GM19324 (cell line): ENCODE results near the gene NPTX2.

Experiments used
- ATAC-seq: cut with Tn5 transposase; IDR thresholded peaks from one replicate; pipeline ENCODE4 v1.9.1; 2021; ENCODE audit warnings: mild to moderate bottlenecking, moderate library complexity; ENCODE audit not compliant: unreplicated experiment, low FRiP score

NPTX2 gene

GRCh38 chr7:98617960-98618418 lies 904 bp downstream of the NPTX2 start:
- no peak for ATAC-seq

DNA sequence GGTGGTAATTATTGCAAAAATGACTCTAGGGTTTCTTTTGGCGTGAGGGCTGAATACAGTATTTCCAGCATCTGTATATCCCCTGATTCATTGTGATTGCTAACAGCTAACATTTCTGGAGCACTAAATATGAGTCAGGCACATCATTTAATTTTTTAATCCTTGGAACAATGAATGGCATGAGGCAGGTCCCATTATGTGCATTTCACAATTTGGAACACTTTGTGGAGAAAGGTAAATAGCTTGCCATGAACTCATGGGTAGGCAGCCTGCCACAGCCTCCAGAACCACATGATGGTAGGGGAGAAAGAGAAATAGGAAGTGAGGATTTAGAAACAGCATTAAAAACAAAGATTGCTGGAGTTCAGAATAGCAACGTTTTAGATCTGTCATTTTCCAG lies 1.7 kb downstream of the NPTX2 start:
- no peak for ATAC-seq

GRCh38 chr7:98619450-98620321 lies 2.6 kb downstream of the NPTX2 start:
- no peak for ATAC-seq

GRCh38 chr7:98621573-98622482 lies 4.7 kb downstream of the NPTX2 start:
- no peak for ATAC-seq

DNA sequence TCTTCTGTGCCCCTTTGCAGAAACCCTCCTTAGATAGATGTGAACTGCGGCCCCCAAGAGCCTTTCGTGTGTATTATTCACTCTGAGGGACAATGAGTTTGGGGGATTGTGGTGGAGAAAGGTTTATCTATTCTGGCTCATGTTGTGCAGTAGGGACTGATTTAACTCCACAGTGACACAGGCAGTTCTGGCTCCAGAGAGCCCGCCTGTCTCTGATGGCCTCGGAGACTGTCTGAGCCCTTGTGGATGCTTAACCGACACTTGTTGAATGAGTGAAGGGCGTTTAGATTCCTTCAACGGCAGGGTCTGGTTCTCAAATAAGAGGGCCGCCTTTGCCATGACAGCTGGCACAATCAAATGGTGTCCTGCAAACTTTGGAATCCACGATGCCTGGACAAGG lies 5.8 kb downstream of the NPTX2 start:
- ATAC-seq = no peak

- no peak for ATAC-seq
These were observed 7.8 kb downstream of the NPTX2 start for GRCh38 chr7:98624846-98625420.

DNA sequence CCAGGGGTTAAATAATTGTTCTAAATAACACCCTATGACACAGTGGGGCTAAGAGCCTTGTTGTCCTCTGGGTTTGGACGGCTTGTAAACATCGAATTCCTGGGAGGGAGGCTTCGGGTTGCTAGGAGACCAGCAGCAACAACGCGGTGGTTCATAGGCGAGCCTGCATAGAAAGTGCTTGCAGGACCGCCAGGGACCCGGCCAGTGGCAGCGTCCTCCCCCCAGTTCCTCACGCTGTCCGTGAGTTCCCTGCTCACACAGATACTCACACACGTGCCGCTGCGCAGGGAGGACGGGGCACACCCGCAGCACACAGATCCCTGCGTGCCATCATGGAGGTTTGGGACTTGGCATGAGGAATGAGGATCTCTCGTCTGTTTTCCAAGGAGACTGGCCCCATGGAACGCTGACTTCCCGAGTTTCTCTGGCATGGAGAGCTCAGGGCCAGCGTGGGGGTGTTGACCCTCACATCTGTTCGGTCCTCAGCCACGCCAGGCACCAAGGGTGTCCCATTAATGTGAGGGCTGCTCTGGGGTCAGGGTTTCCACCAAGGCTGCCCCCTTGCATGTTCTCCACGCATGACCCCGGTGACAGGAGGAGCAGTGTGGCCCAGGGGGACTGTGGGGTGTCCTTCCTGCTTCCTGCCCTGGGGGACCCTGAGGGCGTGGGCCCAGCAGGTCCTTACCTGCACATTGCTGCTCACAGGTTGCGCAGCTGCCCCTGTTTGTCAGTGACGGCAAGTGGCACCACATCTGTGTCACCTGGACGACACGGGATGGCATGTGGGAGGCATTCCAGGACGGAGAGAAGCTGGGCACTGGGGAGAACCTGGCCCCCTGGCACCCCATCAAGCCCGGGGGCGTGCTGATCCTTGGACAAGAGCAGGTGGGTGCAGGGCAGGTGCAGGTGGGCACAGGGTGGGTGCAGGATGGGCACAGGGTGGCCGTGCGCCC lies 9.7 kb downstream of the NPTX2 start:
- ATAC-seq = no peak

- no peak for ATAC-seq
These were observed 10.3 kb downstream of the NPTX2 start for GRCh38 chr7:98627413-98627790.

DNA sequence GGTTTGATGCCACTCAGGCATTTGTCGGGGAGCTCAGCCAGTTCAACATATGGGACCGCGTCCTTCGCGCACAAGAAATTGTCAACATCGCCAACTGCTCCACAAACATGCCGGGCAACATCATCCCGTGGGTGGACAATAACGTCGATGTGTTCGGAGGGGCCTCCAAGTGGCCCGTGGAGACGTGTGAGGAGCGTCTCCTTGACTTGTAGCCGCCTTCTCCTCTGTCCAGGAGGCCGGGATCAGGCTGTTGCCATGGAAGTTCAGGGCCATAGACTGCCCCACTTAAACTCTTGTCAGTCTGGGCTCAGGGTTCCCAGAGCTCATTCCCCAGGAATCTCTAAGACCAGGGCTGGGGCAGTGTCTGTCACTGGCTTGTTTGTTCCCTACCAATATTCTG lies 11.3 kb downstream of the NPTX2 start:
- no peak for ATAC-seq

DNA sequence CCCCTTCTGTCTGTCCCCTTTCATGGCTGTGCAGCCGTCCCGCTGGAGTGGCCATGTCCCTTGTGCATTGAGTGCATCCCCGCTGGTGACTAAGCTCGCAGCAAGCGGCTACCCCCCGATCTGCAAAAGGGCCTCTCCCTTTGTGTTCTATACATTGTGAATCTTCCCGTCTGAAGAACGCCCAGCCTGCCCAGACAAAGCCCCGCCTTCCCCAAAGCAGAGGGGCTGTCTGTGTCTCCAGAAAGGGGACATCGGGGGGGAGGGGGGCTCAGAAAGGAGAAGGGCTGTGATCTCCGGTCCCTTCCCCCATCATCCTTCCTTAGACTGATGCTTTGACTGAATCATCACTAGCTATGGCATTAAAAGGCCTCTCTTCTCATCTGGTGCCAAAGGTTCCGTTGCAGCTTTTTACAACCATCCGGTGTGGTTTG lies 11.9 kb downstream of the NPTX2 start:
- no peak for ATAC-seq

GRCh38 chr7:98630149-98630548 lies 13.1 kb downstream of the NPTX2 start:
- no peak for ATAC-seq

- no peak for ATAC-seq
These were observed 13.7 kb downstream of the NPTX2 start for GRCh38 chr7:98630770-98631169.

DNA sequence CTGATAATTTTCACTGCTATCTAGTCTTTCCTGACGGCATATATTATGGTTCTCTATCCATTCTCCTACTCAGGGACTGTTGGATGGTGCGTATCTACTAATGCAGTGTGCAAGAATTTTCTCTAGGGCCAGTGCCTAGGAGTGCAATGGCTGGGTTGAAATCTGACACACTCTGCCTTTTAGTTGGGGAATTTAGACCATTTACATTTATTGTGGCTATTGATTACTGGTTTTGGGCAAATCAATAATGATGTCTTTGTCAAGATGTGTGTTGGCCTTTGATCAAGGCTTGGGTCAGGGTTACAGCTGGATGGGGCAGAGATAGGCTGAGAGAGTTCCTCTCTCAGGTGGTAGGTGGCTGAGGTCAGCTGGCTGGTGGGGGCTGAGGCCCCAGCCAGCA lies 21.8 kb downstream of the NPTX2 start:
- no peak for ATAC-seq

DNA sequence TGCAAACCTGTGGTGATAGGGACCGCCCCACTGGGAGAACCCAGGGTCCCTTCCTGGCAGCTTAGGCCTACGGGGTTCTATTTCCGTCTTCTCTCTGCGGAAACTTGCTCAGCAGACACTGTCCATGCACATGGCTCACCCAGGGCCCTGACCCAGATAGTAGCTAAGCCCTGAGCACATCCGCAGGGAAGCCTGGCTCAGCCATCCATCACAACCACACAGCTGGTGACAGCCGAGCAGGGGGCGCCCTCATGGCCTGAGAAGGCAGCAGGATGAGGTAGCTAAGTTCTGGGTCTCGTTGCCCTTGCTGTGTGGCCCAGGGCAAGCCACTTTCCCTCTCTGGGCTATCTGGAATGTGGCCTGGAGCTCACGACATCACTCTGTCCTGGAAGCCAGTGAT lies 23.3 kb downstream of the NPTX2 start:
- ATAC-seq = no peak

DNA sequence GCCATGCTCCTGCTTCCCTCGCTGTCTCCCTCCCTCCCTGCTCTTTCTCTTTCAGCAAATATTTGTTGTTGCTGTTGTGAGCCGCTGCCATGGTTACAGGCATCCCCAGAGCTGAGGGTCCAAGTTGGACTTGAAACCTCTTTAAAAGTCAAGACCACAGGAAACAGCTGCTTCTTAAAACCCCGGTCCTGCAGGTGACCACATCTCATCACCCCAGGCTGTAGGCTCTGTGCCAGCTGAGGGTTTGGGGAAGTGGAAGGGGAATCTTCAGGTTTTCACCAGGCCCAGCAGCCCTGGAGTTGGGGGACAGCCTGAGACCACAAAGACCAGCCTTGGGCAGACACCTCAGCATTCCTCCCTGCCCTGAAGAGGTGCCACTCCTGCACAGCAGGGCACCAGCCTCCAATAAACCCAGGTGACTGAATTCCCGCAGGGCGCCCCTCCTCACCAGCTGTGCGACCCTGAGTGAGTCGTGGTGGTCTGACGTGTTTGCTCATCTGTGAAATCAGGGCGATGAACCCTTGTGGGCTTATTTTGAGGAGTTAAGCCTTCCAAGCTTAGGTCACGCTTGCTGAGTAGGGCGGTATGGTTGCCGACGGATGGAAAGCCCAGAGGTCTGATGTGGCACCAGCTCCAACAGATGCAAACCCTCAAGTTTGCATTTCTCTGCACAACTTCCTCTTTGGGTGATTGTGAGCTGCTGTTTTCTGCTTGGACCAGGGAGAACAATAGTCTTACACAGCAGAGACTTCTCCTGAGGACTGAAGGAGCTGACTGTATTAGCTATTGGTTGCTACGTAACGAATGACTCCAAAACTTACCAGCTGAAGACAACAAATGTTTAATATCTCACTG lies 24.8 kb downstream of the NPTX2 start:
- peak; percentile 85 for ATAC-seq

DNA sequence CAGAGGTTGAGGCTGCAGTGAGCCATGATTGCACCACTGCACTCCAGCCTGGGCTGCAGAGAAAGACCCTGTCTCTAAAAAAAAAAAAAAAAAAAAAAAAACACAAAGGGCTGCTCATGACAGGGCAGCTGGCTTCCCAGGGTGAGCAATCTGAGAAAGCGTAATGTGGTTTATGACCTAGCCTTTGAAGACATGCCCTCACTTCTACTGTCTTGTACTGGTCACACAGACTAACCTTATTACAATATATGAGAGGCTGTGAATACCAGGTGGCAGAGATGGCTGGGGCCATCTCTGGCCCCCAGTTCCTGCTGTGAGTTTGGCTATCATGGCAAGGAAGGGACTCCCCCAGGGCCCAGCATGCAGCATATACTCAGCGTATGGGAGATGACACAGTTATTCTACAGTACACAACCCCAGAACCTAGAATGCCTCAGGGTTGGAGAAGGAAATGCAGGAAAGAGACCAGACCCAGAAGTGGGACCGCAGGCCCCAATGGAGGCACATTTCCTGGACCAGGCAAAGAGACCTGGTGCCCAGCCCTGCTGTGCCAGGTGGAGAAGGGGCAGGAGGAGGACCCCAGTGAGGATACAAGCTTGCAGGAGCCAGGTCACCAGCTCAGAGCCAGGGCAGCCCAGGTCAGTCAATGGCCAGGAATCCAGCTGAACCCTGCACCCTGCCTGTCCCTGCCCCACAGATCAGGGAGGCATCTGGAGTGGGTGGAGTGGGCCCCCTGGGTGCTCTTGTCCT lies 26.3 kb downstream of the NPTX2 start:
- ATAC-seq = no peak

DNA sequence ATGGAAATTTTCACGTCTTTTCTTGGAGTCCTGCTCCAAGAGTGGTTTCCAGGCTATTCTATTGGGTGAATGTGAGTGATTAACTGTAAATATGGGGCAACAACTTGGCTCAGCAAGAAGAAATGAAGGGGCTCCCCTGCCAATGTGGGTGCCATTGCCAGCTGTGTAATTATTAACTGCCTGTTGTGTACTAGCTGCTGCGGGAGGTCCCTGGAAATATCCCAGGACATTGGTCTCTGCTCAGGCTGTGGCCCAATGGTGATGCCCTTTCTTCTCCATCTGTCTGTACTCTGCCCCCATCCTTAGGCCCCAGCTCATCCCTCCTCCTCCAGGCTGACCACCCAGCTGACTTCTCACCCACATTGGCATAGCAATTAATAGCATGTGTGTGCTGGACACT lies 29.4 kb downstream of the NPTX2 start:
- no peak for ATAC-seq

GRCh38 chr7:98647326-98647725 lies 30.2 kb downstream of the NPTX2 start:
- ATAC-seq = no peak
